Dermis microvascular lymphatic vessel endothelial cell (primary cell): ENCODE data around the gene IFIT3. TPM values are rescaled to one million over a fixed set of nuclear protein-coding genes. Genes with fewer than 3 reads are reported as not detected.

Source experiments
- total RNA-seq: library from RNA; depleted of rRNA; stranded (reverse); fragments of >200 nt; gene quantifications from 2 replicates; pipeline ENCODE4 v1.2.1, GENCODE V29; 2014

The IFIT3 gene
- total RNA-seq, 1 donor from 2014 or later = 7.3 TPM

Other genes starting within 250 kb of the IFIT3 start
- gene CH25H, start 120.7 kb upstream of the IFIT3 start, total RNA-seq = 3.6 and 3.9 TPM in 2 replicates
- gene LIPA, start 76.2 kb upstream of the IFIT3 start, total RNA-seq = 62.5 and 142 TPM in 2 replicates
- gene IFIT2, start 26.0 kb upstream of the IFIT3 start, total RNA-seq = 6.5 and 27.3 TPM in 2 replicates
- gene IFIT1B, start 50.1 kb downstream of the IFIT3 start, total RNA-seq = not detected in 2 replicates
- gene IFIT1, start 64.6 kb downstream of the IFIT3 start, total RNA-seq = 1.0 and 1.8 TPM in 2 replicates
- 5.9 and 16.9 TPM in 2 replicates for gene IFIT5, start 86.6 kb downstream of the IFIT3 start, total RNA-seq
- under 0.01 TPM in 1 of 2 replicates, not detected in the other for gene SLC16A12, start 207.6 kb downstream of the IFIT3 start, total RNA-seq